Measurements from ENCODE around the gene CCDC197. TPM values are rescaled to one million over a fixed set of nuclear protein-coding genes. Genes with fewer than 3 reads are reported as not detected.

CCDC197 gene
- not detected for total RNA-seq

- Histone ChIP-seq H3K27ac (peak within 1 kb of the TSS in 1 of 2 donors; percentile 69), H3K4me1 (no peaks in the 10 kb centered on the region), H3K27me3 (no peaks in the 10 kb centered on the region), H3K36me3 (no peaks in the 10 kb centered on the region), H3K4me3 (no peak within 1 kb of the TSS), H3K9me3 (no peaks in the 10 kb centered on the region)
- intact Hi-C loops (cut with DNase I; ENCODE audit: low total_unique reads) = no loop called here
- DNase-seq = no peak
- TF ChIP-seq, protein P1, sequence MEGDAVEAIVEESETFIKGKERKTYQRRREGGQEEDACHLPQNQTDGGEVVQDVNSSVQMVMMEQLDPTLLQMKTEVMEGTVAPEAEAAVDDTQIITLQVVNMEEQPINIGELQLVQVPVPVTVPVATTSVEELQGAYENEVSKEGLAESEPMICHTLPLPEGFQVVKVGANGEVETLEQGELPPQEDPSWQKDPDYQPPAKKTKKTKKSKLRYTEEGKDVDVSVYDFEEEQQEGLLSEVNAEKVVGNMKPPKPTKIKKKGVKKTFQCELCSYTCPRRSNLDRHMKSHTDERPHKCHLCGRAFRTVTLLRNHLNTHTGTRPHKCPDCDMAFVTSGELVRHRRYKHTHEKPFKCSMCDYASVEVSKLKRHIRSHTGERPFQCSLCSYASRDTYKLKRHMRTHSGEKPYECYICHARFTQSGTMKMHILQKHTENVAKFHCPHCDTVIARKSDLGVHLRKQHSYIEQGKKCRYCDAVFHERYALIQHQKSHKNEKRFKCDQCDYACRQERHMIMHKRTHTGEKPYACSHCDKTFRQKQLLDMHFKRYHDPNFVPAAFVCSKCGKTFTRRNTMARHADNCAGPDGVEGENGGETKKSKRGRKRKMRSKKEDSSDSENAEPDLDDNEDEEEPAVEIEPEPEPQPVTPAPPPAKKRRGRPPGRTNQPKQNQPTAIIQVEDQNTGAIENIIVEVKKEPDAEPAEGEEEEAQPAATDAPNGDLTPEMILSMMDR (IDR thresholded peaks at IDR 0.05) = no peak
- TF ChIP-seq POLR2A (IDR thresholded peaks at IDR 0.05) = no peak
Observed at GRCh38 chr14:93997082-93997481, at the start of gene CCDC197. Gene CCDC197, plus strand, starts transcription at chr14:93997301. Its CDS starts 831 bp downstream, at chr14:93998132.

- Histone ChIP-seq H3K9me3 (no peaks in the 10 kb centered on the region), H3K4me3 (no peak overlapping the region), H3K4me1 (no peaks in the 10 kb centered on the region), H3K27ac (no peak overlapping the region), H3K27me3 (no peaks in the 10 kb centered on the region), H3K36me3 (no peaks in the 10 kb centered on the region)
- no peak for DNase-seq
- intact Hi-C loops (cut with DNase I; ENCODE audit: low total_unique reads) = no loop called here
- no peak for TF ChIP-seq POLR2A (IDR thresholded peaks at IDR 0.05)
- TF ChIP-seq, protein P1 (IDR thresholded peaks at IDR 0.05) = no peak
Observed at GRCh38 chr14:93949511-93950075, 47.5 kb upstream of the CCDC197 start.

GRCh38 chr14:93950948-93951634, 46.0 kb upstream of the CCDC197 start:
- no peaks in the 10 kb centered on the region for H3K27me3 ChIP-seq
- no peak overlapping the region for H3K4me3 ChIP-seq
- no peaks in the 10 kb centered on the region for H3K9me3 ChIP-seq
- H3K4me1 ChIP-seq = no peaks in the 10 kb centered on the region
- DNase-seq = no peak
- H3K36me3 ChIP-seq = no peaks in the 10 kb centered on the region
- no peak for TF ChIP-seq POLR2A (IDR thresholded peaks at IDR 0.05)
- TF ChIP-seq, protein P1 (IDR thresholded peaks at IDR 0.05) = no peak
- intact Hi-C loops (cut with DNase I; ENCODE audit: low total_unique reads) = no loop called here
- H3K27ac ChIP-seq = no peak overlapping the region

GRCh38 chr14:93951635-93952540, 45.2 kb upstream of the CCDC197 start:
- no peaks in the 10 kb centered on the region for H3K4me1 ChIP-seq
- H3K27ac ChIP-seq = no peak overlapping the region

More at GRCh38 chr14:93951635-93952540, 45.2 kb upstream of the CCDC197 start:
- Histone ChIP-seq H3K36me3 (no peaks in the 10 kb centered on the region), H3K9me3 (no peaks in the 10 kb centered on the region), H3K4me3 (no peak overlapping the region), H3K27me3 (no peaks in the 10 kb centered on the region)
- no peak for TF ChIP-seq POLR2A (IDR thresholded peaks at IDR 0.05)
- TF ChIP-seq, protein P1 (IDR thresholded peaks at IDR 0.05) = no peak
- no peak for DNase-seq
- intact Hi-C loops (cut with DNase I; ENCODE audit: low total_unique reads) = no loop called here

Measured in uterus (tissue), 4 donors.